GM12878 (cell line): ENCODE data around the gene MAML2. TPM values are rescaled to one million over a fixed set of nuclear protein-coding genes. Genes with fewer than 3 reads are reported as not detected.

ENCODE experiments used
- ATAC-seq: fragments of 200-7000 bp; cut with Tn5 transposase; 3 replicates; pipeline ENCODE4 v1.9.1; 2020; ENCODE audit warnings: mild to moderate bottlenecking, moderate library complexity
- BruUV-seq: library from RNA; stranded (reverse); fragments of 400-500 nt; replicated peaks from 2 replicates; lab custom pipeline; 2021; lab: Mats Ljungman, UMichigan
- CTCF ChIA-PET: fragments of 300-600 bp; sonication (Branson Sonifier 250); formaldehyde crosslinking; extraction: SDS; loops from one replicate; lab custom pipeline; 2021; ENCODE audit warnings: inconsistent platforms; lab: Yijun Ruan, JAX
- POLR2A ChIA-PET: fragments of 350-600 bp; formaldehyde crosslinking; extraction: SDS; loops from one replicate; lab custom pipeline; 2021; ENCODE audit warnings: inconsistent platforms; lab: Charles Lee
- RAD21 ChIA-PET: fragments of 300-600 bp; sonication (Branson Sonifier 250); formaldehyde crosslinking; loops from one replicate; lab custom pipeline; 2023; ENCODE audit warnings: antibody characterized with exemption; ENCODE audit not compliant: unreplicated experiment; lab: Charles Lee
- SMC1A ChIA-PET: fragments of 300-600 bp; sonication (Branson Sonifier 250); formaldehyde crosslinking; loops from one replicate; lab custom pipeline; 2023; ENCODE audit not compliant: unreplicated experiment, uncharacterized antibody; lab: Charles Lee
- DNase-seq: peaks from one replicate; pipeline ENCODE4 v3.0.0-alpha.2; 2011; ENCODE audit warnings: low read depth, low spot score
- FAIRE-seq: peaks from 3 replicates; lab custom pipeline; 2011; peaks lifted over from hg19 to GRCh38; lab: Jason Lieb, UNC
- H2AFZ ChIP-seq: 2 replicates; pipeline ENCODE4 v1.6.0; 2011; ENCODE audit warnings: low read depth, low read length, control low read depth; ENCODE audit not compliant: control insufficient read depth
- H3K27ac ChIP-seq: 2 replicates; pipeline ENCODE4 v1.5.1; 2011; ENCODE audit warnings: control low read depth; ENCODE audit not compliant: control insufficient read depth, insufficient read depth
- H3K27me3 ChIP-seq, 2 experiments: replicated peaks in 1 of 2; 2 replicates each; pipeline versions ENCODE4 v1.6.0 to v1.6.1; 2011; ENCODE audit warnings: low read length in 1 of 2; ENCODE audit not compliant: control insufficient read depth in 2 of 2, insufficient read depth in 2 of 2
- H3K36me3 ChIP-seq, 2 experiments: 2 replicates each; pipeline ENCODE4 v1.5.1; 2011; ENCODE audit warnings: low read length in 1 of 2; ENCODE audit not compliant: control insufficient read depth in 2 of 2, insufficient read depth in 2 of 2
- H3K4me1 ChIP-seq: 2 replicates; pipeline ENCODE4 v1.6.1; 2011; ENCODE audit warnings: mild to moderate bottlenecking, low read length, moderate library complexity, mixed read lengths; ENCODE audit not compliant: control insufficient read depth, insufficient read depth
- H3K4me2 ChIP-seq: 2 replicates; pipeline ENCODE4 v1.6.0; 2011; ENCODE audit warnings: control low read depth; ENCODE audit not compliant: control insufficient read depth, insufficient read depth
- H3K4me3 ChIP-seq: fragments of 200-600 bp; sonication (generic); 2 replicates; pipeline ENCODE4 v1.5.1; 2016
- H3K79me2 ChIP-seq: 2 replicates; pipeline ENCODE4 v1.6.0; 2011; ENCODE audit warnings: low read length; ENCODE audit not compliant: control insufficient read depth, insufficient read depth
- H3K9ac ChIP-seq: 2 replicates; pipeline ENCODE4 v1.8.0; 2011; ENCODE audit warnings: low read length, control low read depth, mixed read lengths; ENCODE audit not compliant: control insufficient read depth, insufficient read depth
- H3K9me3 ChIP-seq: replicated peaks from 3 replicates; pipeline ENCODE4 v1.5.1; 2011; ENCODE audit warnings: mild to moderate bottlenecking, low read length; ENCODE audit not compliant: control insufficient read depth, insufficient read depth
- H4K20me1 ChIP-seq: 2 replicates; pipeline ENCODE4 v1.6.0; 2011; ENCODE audit not compliant: control insufficient read depth, insufficient read depth
- CEBPB ChIP-seq, 2 experiments: fragments of 150-350 bp in 1 of 2; IDR thresholded peaks; 2 replicates each; pipeline ENCODE4 v1.6.1; 2012 to 2014; ENCODE audit warnings: low read depth in 2 of 2, low read length in 2 of 2, borderline replicate concordance in 1 of 2, inconsistent platforms in 1 of 2
- HDAC6 ChIP-seq: fragments of 200-600 bp; sonication (generic); IDR thresholded peaks from one replicate; pipeline ENCODE4 v1.8.0; 2017; ENCODE audit warnings: antibody characterized with exemption; ENCODE audit not compliant: unreplicated experiment
- JUNB ChIP-seq: IDR thresholded peaks from 2 replicates; pipeline ENCODE4 v1.6.1; 2016; ENCODE audit warnings: antibody characterized with exemption, mild to moderate bottlenecking
- MTA3 ChIP-seq: IDR thresholded peaks from 2 replicates; pipeline ENCODE4 v1.6.1; 2012; ENCODE audit warnings: low read length, inconsistent platforms, borderline replicate concordance
- NR2C2 ChIP-seq: IDR thresholded peaks from 2 replicates; pipeline ENCODE4 v1.6.1; 2011; ENCODE audit warnings: borderline replicate concordance, low read depth; ENCODE audit not compliant: control insufficient read depth, insufficient read length
- RAD21 ChIP-seq: IDR thresholded peaks from 2 replicates; pipeline ENCODE4 v1.6.1; 2011; ENCODE audit warnings: mild to moderate bottlenecking, low read depth, low read length, moderate library complexity; ENCODE audit not compliant: insufficient read depth
- SPI1 ChIP-seq: IDR thresholded peaks from 2 replicates; pipeline ENCODE4 v1.6.1; 2011; ENCODE audit warnings: low read depth, mild to moderate bottlenecking, low read length, moderate library complexity, borderline replicate concordance; ENCODE audit not compliant: insufficient read depth
- SREBF2 ChIP-seq: IDR thresholded peaks from 2 replicates; pipeline ENCODE4 v1.6.1; 2012; ENCODE audit warnings: mild to moderate bottlenecking, low read length
- SRF ChIP-seq, 2 experiments: IDR thresholded peaks; 2 replicates each; pipeline ENCODE4 v1.6.1; 2011; ENCODE audit warnings: low read depth in 2 of 2, low read length in 2 of 2, mild to moderate bottlenecking in 1 of 2, moderate library complexity in 1 of 2
- STAT1 ChIP-seq: fragments of 450-650 bp; conservative IDR thresholded peaks from 2 replicates; pipeline ENCODE4 v1.6.1; 2014; ENCODE audit warnings: antibody characterized with exemption, mild to moderate bottlenecking
- SUPT20H ChIP-seq: IDR thresholded peaks from 2 replicates; pipeline ENCODE4 v1.6.1; 2011; ENCODE audit warnings: low read depth, mild to moderate bottlenecking, low read length, moderate library complexity, borderline replicate concordance; ENCODE audit not compliant: control insufficient read depth
- SUZ12 ChIP-seq: fragments of 200-600 bp; sonication (generic); IDR thresholded peaks from one replicate; pipeline ENCODE4 v1.6.1; 2018; ENCODE audit warnings: antibody characterized with exemption, mild to moderate bottlenecking; ENCODE audit not compliant: unreplicated experiment
- USF1 ChIP-seq: IDR thresholded peaks from 2 replicates; pipeline ENCODE4 v1.6.1; 2011; ENCODE audit warnings: borderline replicate concordance, low read depth, mild to moderate bottlenecking, moderate library complexity, mixed read lengths, low read length; ENCODE audit not compliant: insufficient read depth; ENCODE audit errors: extremely low read length
- USF2 ChIP-seq: IDR thresholded peaks from 2 replicates; pipeline ENCODE4 v1.6.1; 2011; ENCODE audit warnings: low read depth, low read length, improper control_type of control experiment, borderline replicate concordance
- ZBTB11 ChIP-seq: fragments of 450-650 bp; formaldehyde crosslinking; IDR thresholded peaks from 2 replicates; pipeline ENCODE4 v1.5.0; 2022; ENCODE audit warnings: mild to moderate bottlenecking, missing genetic modification characterization
- ZNF24 ChIP-seq: fragments of 450-650 bp; IDR thresholded peaks from 2 replicates; pipeline ENCODE4 v1.6.1; 2017; ENCODE audit warnings: antibody characterized with exemption, mild to moderate bottlenecking
- WGBS: methylation state at CpG from one replicate; pipeline ENCODE4 v1.1.6; 2016; ENCODE audit warnings: low lambda C conversion rate; ENCODE audit not compliant: insufficient replicate concordance, insufficient coverage; ENCODE audit errors: missing lambda C conversion rate; 5-methylcytosine and 5-hydroxymethylcytosine counted together
- in situ Hi-C: fragments of 300-500 bp; cut with MboI; formaldehyde crosslinking; loops from 9 replicates; pipeline ENCODE4 v1.14.3; 2018; ENCODE audit warnings: mixed read lengths
- intact Hi-C: fragments of 100-400 bp; cut with micrococcal nuclease; formaldehyde crosslinking; loops from one replicate; pipeline ENCODE4 v1.14.2; 2022; ENCODE audit not compliant: unreplicated experiment
- polyA plus RNA-seq, 11 experiments: library from polyadenylated mRNA; depleted of rRNA in 4 of 11; unstranded in 6 of 11; stranded (reverse) in 5 of 11; fragments of >200 nt; fragmentation: Nextera tagmentation in 4 of 11; fragmentation: Illumina TruSeq in 1 of 11; extraction: Ambion mirVana in 4 of 11; extraction: Trizol in 1 of 11; gene quantifications; 1 replicate in 1 of 11; 2 replicates in 10 of 11; pipeline versions ENCODE4 v1.2.1 to v1.2.3, GENCODE V29; 2011 to 2016; ENCODE audit warnings: inconsistent platforms in 2 of 11, missing spikeins in 2 of 11, low read depth in 1 of 11
- total RNA-seq, 4 experiments: library from RNA; depleted of rRNA in 3 of 4; stranded (reverse); fragments of >200 nt in 3 of 4; fragmentation: Illumina TruSeq in 1 of 4; extraction: Trizol in 1 of 4; gene quantifications; 2 replicates each; pipeline versions ENCODE4 v1.2.1 to v1.2.3, GENCODE V29; 2013 to 2021

MAML2 gene
- total and polyA plus RNA-seq, 10 of the 15 experiments (the other 5 are each of a cell fraction or from before 2014, with no cell fraction given) = 2.5 to 15.1 (median 12.0) TPM

GRCh38 chr11:96241331-96241841 lies 101.6 kb downstream of the MAML2 start (continued):
- TF ChIP-seq ZBTB11 (CRISPR knock-in tag) = no peak
- no peak for TF ChIP-seq SUZ12
- TF ChIP-seq ZNF24 = no peak
- TF ChIP-seq SUPT20H = no peak
- TF ChIP-seq SREBF2 = no peak
- no peak for TF ChIP-seq JUNB
- TF ChIP-seq, all 136 proteins: peak for 2

GRCh38 chr11:96238563-96239135 lies 104.3 kb downstream of the MAML2 start:
- no peak overlapping the region for H2AFZ ChIP-seq
- DNase-seq (no peak), FAIRE-seq (no peak), ATAC-seq (no peak)
- H3K79me2 ChIP-seq = peaks cover 35% of the 10 kb centered on the region
- no TSS peak for BruUV-seq
- H3K36me3 ChIP-seq = no peaks in the 10 kb centered on the region; a peak in 1 of 4 replicates
- H3K9me3 ChIP-seq = no peaks in the 10 kb centered on the region; the same call in 2 of the 3 replicates
- intact Hi-C loops = no loop called here
- in situ Hi-C loops = no loop called here
- ChIA-PET SMC1A (interaction anchor here (0.7 to 11.7 kb wide), 19 partner anchors 11 to 225 kb away, joined by 3 to 189 read pairs (median 5); partner anchors contain the start of gene MAML2), POLR2A (interaction anchor here (0.7 to 1.5 kb wide), 4 partner anchors 14 to 224 kb away, joined by 3 to 5 read pairs (median 4); partner anchors contain the start of gene MAML2), RAD21 (interaction anchor here (0.9 to 4.6 kb wide), 9 partner anchors 9 to 104 kb away, joined by 3 to 37 read pairs (median 4); partner anchors contain the start of gene MAML2), CTCF (interaction anchor here (0.8 to 6.5 kb wide), 10 partner anchors 11 to 183 kb away, joined by 3 to 46 read pairs (median 8); partner anchors contain the start of gene MAML2)
- H3K4me3 ChIP-seq = no peak overlapping the region
- no peak overlapping the region for H3K27ac ChIP-seq
- no peaks in the 10 kb centered on the region for H4K20me1 ChIP-seq
- H3K27me3 ChIP-seq = no peaks in the 10 kb centered on the region
- no peak overlapping the region for H3K4me2 ChIP-seq
- peaks cover 11% of the 10 kb centered on the region for H3K4me1 ChIP-seq
- WGBS = 80% methylated on average over 2 of the region's 2 CpGs
- H3K9ac ChIP-seq = no peak overlapping the region
- no peak for TF ChIP-seq JUNB
- TF ChIP-seq USF1 = no peak
- TF ChIP-seq CEBPB (IDR thresholded peaks at IDR 0.05; ENCODE audit: borderline replicate concordance in 1 of 2, low read depth in 2 of 2, low read length in 2 of 2) = no peak
- no peak for TF ChIP-seq RAD21
- TF ChIP-seq HDAC6 = no peak
- no peak for TF ChIP-seq STAT1
- no peak for TF ChIP-seq SRF (IDR thresholded peaks at IDR 0.05; ENCODE audit: low read depth in 2 of 2, low read length in 2 of 2)
- no peak for TF ChIP-seq MTA3
- TF ChIP-seq USF2 = no peak
- TF ChIP-seq SPI1 = no peak
- TF ChIP-seq NR2C2 = no peak
